ENCODE measurements around the gene ING5.
"Not testable (repeated sequence)": the region's sequence is repeated elsewhere in the genome, so short reads cannot be mapped to it uniquely, and the experiment has no call there.

The ING5 gene

GRCh38 chr2:241732513-241733186, 30.8 kb downstream of the ING5 start:
- peak; percentile 40 for TF ChIP-seq CTCF (IDR thresholded peaks at IDR 0.05)
- DNase-seq (ENCODE audit: low spot score); H3K27ac ChIP-seq: not testable (repeated sequence)
- peak overlapping the region; percentile 52 for H3K4me3 ChIP-seq

- Histone ChIP-seq H3K4me3 (peak overlapping the region; percentile 100), H3K27ac (peak overlapping the region in 1 of 2 donors; percentile 97)
- no peak for TF ChIP-seq CTCF (IDR thresholded peaks at IDR 0.05)
- DNase-seq (ENCODE audit: low spot score) = no peak
Observed at GRCh38 chr2:241733391-241734207, 31.8 kb downstream of the ING5 start.

- Histone ChIP-seq H3K4me3 (peak overlapping the region; percentile 100), H3K27ac (peak overlapping the region in 1 of 2 donors; percentile 97)
- TF ChIP-seq CTCF (IDR thresholded peaks at IDR 0.05) = no peak
- DNase-seq (ENCODE audit: low spot score) = no peak
Observed at GRCh38 chr2:241734208-241734466, 32.3 kb downstream of the ING5 start.

GRCh38 chr2:241734467-241735208, 32.8 kb downstream of the ING5 start, which contains the start of gene D2HGDH:
Gene D2HGDH, plus strand, starts transcription at chr2:241734630. Its CDS starts 595 bp downstream, at chr2:241735225.
- peak; percentile 91 for DNase-seq (ENCODE audit: low spot score)
- H3K27ac ChIP-seq = peak within 1 kb of the TSS; percentile 67 to 97
- no peak for TF ChIP-seq CTCF (IDR thresholded peaks at IDR 0.05)
- H3K4me3 ChIP-seq = peak within 1 kb of the TSS; percentile 100

- no peak overlapping the region for H3K27ac ChIP-seq
- DNase-seq (ENCODE audit: low spot score) = no peak
- H3K4me3 ChIP-seq = peak overlapping the region; percentile 100
- TF ChIP-seq CTCF (IDR thresholded peaks at IDR 0.05) = no peak
Observed at GRCh38 chr2:241736111-241736510, 34.3 kb downstream of the ING5 start.

GRCh38 chr2:241738040-241738686, 36.3 kb downstream of the ING5 start:
- Histone ChIP-seq H3K27ac (no peak overlapping the region), H3K4me3 (no peak overlapping the region)
- TF ChIP-seq CTCF (IDR thresholded peaks at IDR 0.05) = no peak
- DNase-seq (ENCODE audit: low spot score) = no peak

All from coronary artery (tissue), 2 donors.